ENCODE results near the gene COX19. TPM values are rescaled to one million over a fixed set of nuclear protein-coding genes. Genes with fewer than 3 reads are reported as not detected.

COX19 gene
- total RNA-seq, 4 donors from 2014 or later: 6.3 to 13.3 (median 9.7) TPM

DNA sequence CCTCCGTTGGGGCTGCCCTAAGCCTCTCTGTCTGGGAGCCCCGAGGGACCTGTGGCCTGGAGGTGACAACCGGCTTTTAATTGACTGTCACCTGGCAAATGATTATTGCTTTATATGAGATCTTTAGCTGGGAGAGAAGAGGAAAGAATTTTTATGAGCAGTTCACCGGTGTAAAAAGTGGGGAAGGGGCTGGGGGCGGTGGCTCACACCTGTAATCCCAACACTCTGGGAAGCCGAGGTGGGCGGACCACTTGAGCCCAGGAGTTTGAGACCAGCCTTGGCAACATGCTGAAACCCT lies 2.6 kb upstream of the COX19 start:
- H3K36me3 ChIP-seq: peaks cover 3 to 6% (median 5%) of the 10 kb centered on the region in 4 donors
- 85% methylated on average over 7 of the region's 7 CpGs for WGBS
- intact Hi-C loops (cut with DNase I): no loop called here
- H3K27ac ChIP-seq (replicated peaks in 1 of 4): no peak overlapping the region
- H3K9me3 ChIP-seq: no peaks in the 10 kb centered on the region
- no peak for DNase-seq (ENCODE audit: extremely low spot score)
- H3K4me3 ChIP-seq: no peak overlapping the region
- TF ChIP-seq POLR2AphosphoS5 (IDR thresholded peaks at IDR 0.05) (no peak), CTCF (IDR thresholded peaks at IDR 0.05) (no peak), EP300 (IDR thresholded peaks at IDR 0.05) (no peak), POLR2A (IDR thresholded peaks at IDR 0.05; ENCODE audit: low read depth) (no peak)
- peaks cover 19 to 32% (median 28%) of the 10 kb centered on the region in 4 donors for H3K4me1 ChIP-seq
- H3K27me3 ChIP-seq: peaks cover 0 to 11% (median 3%) of the 10 kb centered on the region in 4 donors

DNA sequence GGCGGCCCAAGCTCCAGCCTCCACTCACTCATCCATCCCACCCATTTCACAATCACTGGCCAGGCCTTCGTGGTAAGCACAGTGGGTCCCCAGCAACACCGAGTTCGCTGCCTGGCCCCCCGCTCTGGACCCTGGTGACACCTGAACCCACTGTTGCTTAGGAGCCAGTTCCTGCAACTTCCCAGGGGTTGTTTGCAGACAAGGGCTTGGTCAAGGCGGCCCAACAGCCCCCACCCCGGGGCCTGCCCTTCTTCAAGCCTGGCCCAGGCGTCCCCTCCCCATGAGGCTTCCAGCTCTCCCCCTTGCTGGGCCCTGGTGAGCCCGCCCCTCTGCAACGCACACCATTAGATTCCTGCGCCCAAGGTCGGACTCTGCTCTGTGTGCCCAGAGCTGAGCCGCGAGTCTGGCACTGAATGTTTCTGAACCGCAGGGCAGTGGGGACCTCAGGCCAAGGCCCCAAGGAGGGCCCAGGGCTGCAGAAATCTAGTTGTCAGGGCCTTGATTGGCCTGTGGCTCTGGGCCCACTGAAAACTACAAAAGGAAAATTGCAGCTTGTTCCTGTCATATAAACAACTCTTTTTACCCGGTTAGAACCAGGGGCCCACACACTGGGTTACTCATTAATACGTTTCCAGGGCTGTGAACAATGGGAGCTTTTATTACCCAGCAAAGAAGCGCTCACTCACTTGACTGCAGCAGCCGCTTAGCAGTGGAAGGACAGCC lies 2.1 kb upstream of the COX19 start:
- Histone ChIP-seq H3K9me3 (no peaks in the 10 kb centered on the region), H3K27me3 (peaks cover 0 to 6% (median 0%) of the 10 kb centered on the region in 4 donors), H3K27ac (replicated peaks in 1 of 4) (peak overlapping the region in 3 of 4 donors; percentile 6 to 31 (median 10)), H3K36me3 (peaks cover 8 to 11% (median 10%) of the 10 kb centered on the region in 4 donors), H3K4me3 (no peak overlapping the region), H3K4me1 (peaks cover 24 to 37% (median 32%) of the 10 kb centered on the region in 4 donors)
- 79% methylated on average over 8 of the region's 19 CpGs for WGBS
- TF ChIP-seq POLR2AphosphoS5 (IDR thresholded peaks at IDR 0.05) (no peak), CTCF (IDR thresholded peaks at IDR 0.05) (no peak), EP300 (IDR thresholded peaks at IDR 0.05) (no peak), POLR2A (IDR thresholded peaks at IDR 0.05; ENCODE audit: low read depth) (no peak)
- intact Hi-C loops (cut with DNase I): no loop called here
- no peak for DNase-seq (ENCODE audit: extremely low spot score)

- TF ChIP-seq EP300 (IDR thresholded peaks at IDR 0.05): no peak
- TF ChIP-seq POLR2A (IDR thresholded peaks at IDR 0.05; ENCODE audit: low read depth): no peak
- TF ChIP-seq CTCF (IDR thresholded peaks at IDR 0.05): no peak
- Histone ChIP-seq H3K36me3 (peaks cover 14 to 17% (median 16%) of the 10 kb centered on the region in 4 donors), H3K4me3 (no peak overlapping the region), H3K27me3 (peaks cover 0 to under 1% (median 0%) of the 10 kb centered on the region in 4 donors), H3K4me1 (peaks cover 30 to 42% (median 38%) of the 10 kb centered on the region in 4 donors), H3K27ac (replicated peaks in 1 of 4) (peak overlapping the region in 3 of 4 donors; percentile 6 to 31 (median 10)), H3K9me3 (no peaks in the 10 kb centered on the region)
- intact Hi-C loops (cut with DNase I): no loop called here
- no peak for DNase-seq (ENCODE audit: extremely low spot score)
- 86% methylated on average over 19 of the region's 19 CpGs for WGBS
These were observed 1.6 kb upstream of the COX19 start for GRCh38 chr7:976901-977325.

GRCh38 chr7:975702-976473 lies 539 bp upstream of the COX19 start:
- TF ChIP-seq POLR2A (IDR thresholded peaks at IDR 0.05; ENCODE audit: low read depth): no peak
- TF ChIP-seq CTCF (IDR thresholded peaks at IDR 0.05): no peak
- TF ChIP-seq EP300 (IDR thresholded peaks at IDR 0.05): no peak
- TF ChIP-seq POLR2AphosphoS5 (IDR thresholded peaks at IDR 0.05): no peak
- H3K4me1 ChIP-seq: peaks cover 32 to 49% (median 46%) of the 10 kb centered on the region in 4 donors
- peak overlapping the region; percentile 90 to 99 (median 96) for H3K27ac ChIP-seq (replicated peaks in 1 of 4)
- peaks cover 24 to 27% (median 26%) of the 10 kb centered on the region in 4 donors for H3K36me3 ChIP-seq
- 53% methylated on average over 20 of the region's 28 CpGs for WGBS
- intact Hi-C loops (cut with DNase I): no loop called here
- DNase-seq (ENCODE audit: extremely low spot score): no peak
- peak overlapping the region; percentile 88 to 99 (median 97) for H3K4me3 ChIP-seq
- no peaks in the 10 kb centered on the region for H3K9me3 ChIP-seq
- no peaks in the 10 kb centered on the region for H3K27me3 ChIP-seq
